HepG2 (cell line): Measurements from ENCODE around the gene TUBA4A. TPM values are rescaled to one million over a fixed set of nuclear protein-coding genes. Genes with fewer than 3 reads are reported as not detected.

ENCODE experiments used
- ATF7 ChIP-seq, 2 experiments: fragments of 450-650 bp in 1 of 2; sonication (generic) in 1 of 2; formaldehyde crosslinking in 1 of 2; IDR thresholded peaks; 2 replicates each; pipeline versions ENCODE4 v1.4.0 to v1.6.1; 2016 to 2020; ENCODE audit warnings: antibody characterized with exemption in 1 of 2, mild to moderate bottlenecking in 1 of 2, missing genetic modification reagents in 1 of 2
- GLI4 ChIP-seq: sonication (generic); formaldehyde crosslinking; IDR thresholded peaks from 2 replicates; pipeline ENCODE4 v1.5.1; 2020; ENCODE audit warnings: missing genetic modification reagents, mild to moderate bottlenecking, moderate library complexity, borderline replicate concordance
- HMG20A ChIP-seq: IDR thresholded peaks from 2 replicates; pipeline ENCODE4 v1.6.1; 2016; ENCODE audit warnings: borderline replicate concordance
- ZNF121 ChIP-seq: sonication (generic); formaldehyde crosslinking; IDR thresholded peaks from 2 replicates; pipeline ENCODE4 v1.5.0; 2020; ENCODE audit warnings: mild to moderate bottlenecking, missing genetic modification reagents
- ZNF136 ChIP-seq: sonication (generic); formaldehyde crosslinking; IDR thresholded peaks from 2 replicates; pipeline ENCODE4 v1.8.1; 2022; ENCODE audit warnings: low read depth, mild to moderate bottlenecking, moderate library complexity, missing genetic modification reagents
- ZNF781 ChIP-seq: sonication (generic); formaldehyde crosslinking; IDR thresholded peaks from 2 replicates; pipeline ENCODE4 v1.5.1; 2020; ENCODE audit warnings: borderline replicate concordance, mild to moderate bottlenecking, missing genetic modification reagents; ENCODE audit errors: not compliant biosample characterization
- polyA plus RNA-seq, 8 experiments: library from polyadenylated mRNA; depleted of rRNA in 3 of 8; stranded (reverse) in 7 of 8; unstranded in 1 of 8; fragments of >200 nt; fragmentation: Illumina TruSeq in 4 of 8; extraction: Trizol in 4 of 8; gene quantifications; 2 replicates each; pipeline versions ENCODE4 v1.2.1 to v1.2.3, GENCODE V29; 2011 to 2016; ENCODE audit warnings: low read depth in 4 of 8, missing spikeins in 1 of 8, mixed read lengths in 1 of 8; ENCODE audit not compliant: insufficient read depth in 1 of 8
- total RNA-seq, 5 experiments: library from RNA; depleted of rRNA; stranded (reverse); fragments of >200 nt; fragmentation: Illumina TruSeq; extraction: Trizol; gene quantifications; 2 replicates each; pipeline ENCODE4 v1.2.3, GENCODE V29; 2016; ENCODE audit warnings: low read depth in 1 of 5
- TF ChIP-seq, protein P1 (sequence below): sonication (generic); formaldehyde crosslinking; IDR thresholded peaks from 2 replicates; pipeline ENCODE4 v1.9.0; 2022; ENCODE audit warnings: missing genetic modification reagents, mild to moderate bottlenecking, borderline replicate concordance
- TF ChIP-seq, protein P2 (sequence below): sonication (generic); formaldehyde crosslinking; conservative IDR thresholded peaks from 2 replicates; pipeline ENCODE4 v1.4.0; 2020; ENCODE audit warnings: missing genetic modification reagents
- TF ChIP-seq, protein P3 (sequence below): sonication (generic); formaldehyde crosslinking; IDR thresholded peaks from 2 replicates; pipeline ENCODE4 v1.5.1; 2020; ENCODE audit warnings: mild to moderate bottlenecking, missing genetic modification reagents, borderline replicate concordance
- TF ChIP-seq, protein P4 (sequence below): sonication (generic); formaldehyde crosslinking; IDR thresholded peaks from 2 replicates; pipeline ENCODE4 v1.5.1; 2020; ENCODE audit warnings: missing genetic modification reagents, mild to moderate bottlenecking, borderline replicate concordance
- TF ChIP-seq, protein P5 (sequence below): sonication (generic); formaldehyde crosslinking; IDR thresholded peaks from one replicate; pipeline ENCODE4 v1.5.1; 2020; ENCODE audit warnings: mild to moderate bottlenecking, missing genetic modification reagents; ENCODE audit errors: not compliant biosample characterization

The TUBA4A gene
- total and polyA plus RNA-seq, 2 of the 13 experiments (the other 11 are each of a cell fraction or from before 2014, with no cell fraction given), result 1.3 to 12.7 TPM

DNA sequence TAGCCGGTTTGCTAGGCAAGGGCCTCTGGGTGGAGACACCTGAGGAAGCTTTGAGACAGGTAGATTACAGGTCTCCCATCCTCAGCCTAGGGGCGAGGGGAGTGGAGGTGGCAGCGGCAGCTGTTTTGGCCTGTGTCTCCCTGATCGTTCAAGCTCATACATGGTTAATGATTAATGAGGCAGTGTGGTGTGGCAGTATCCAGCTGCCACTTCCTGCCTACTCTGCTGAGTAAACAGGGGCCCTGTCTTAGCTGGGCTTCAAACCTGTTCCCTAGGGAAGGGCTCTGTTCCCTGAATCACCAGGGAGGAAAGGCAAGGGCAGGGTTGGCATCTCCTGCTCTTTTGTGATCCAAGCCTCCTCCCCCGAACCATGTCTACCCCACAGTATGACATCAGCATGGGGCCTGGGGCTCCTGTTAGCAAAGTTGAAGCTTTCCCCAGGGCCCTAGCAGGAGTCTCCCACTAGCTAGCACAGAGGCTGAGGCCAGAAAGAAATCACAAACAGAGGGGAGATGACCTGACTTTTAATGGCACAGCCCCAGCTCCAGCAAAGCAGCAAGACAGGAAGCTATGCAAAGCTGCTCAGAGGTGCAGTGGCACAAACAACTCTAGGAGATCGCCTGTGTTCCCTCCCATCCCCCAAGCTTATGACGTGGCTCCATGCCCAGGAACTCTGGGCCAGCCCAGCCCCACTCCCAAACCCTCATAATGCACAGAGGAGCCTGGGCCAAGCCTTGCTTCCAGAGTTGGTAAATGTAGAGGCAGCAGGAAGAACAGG is 4.3 kb downstream of the TUBA4A start (continued):
- TF ChIP-seq GLI4 (CRISPR knock-in tag) (no peak; the same call in 1 of the 2 replicates), ZNF121 (CRISPR knock-in tag) (no peak), ZNF136 (CRISPR knock-in tag) (peak; percentile 42; the same call in 1 of the 2 replicates), HMG20A (CRISPR knock-in tag) (peak; percentile 38; the same call in 1 of the 2 replicates), ZNF781 (CRISPR knock-in tag) (no peak), ATF7 (IDR thresholded peaks at IDR 0.05) (no peak), ATF7 (CRISPR knock-in tag; IDR thresholded peaks at IDR 0.05) (peak; percentile 73; the same call in 1 of the 2 replicates)
- TF ChIP-seq, protein P1, sequence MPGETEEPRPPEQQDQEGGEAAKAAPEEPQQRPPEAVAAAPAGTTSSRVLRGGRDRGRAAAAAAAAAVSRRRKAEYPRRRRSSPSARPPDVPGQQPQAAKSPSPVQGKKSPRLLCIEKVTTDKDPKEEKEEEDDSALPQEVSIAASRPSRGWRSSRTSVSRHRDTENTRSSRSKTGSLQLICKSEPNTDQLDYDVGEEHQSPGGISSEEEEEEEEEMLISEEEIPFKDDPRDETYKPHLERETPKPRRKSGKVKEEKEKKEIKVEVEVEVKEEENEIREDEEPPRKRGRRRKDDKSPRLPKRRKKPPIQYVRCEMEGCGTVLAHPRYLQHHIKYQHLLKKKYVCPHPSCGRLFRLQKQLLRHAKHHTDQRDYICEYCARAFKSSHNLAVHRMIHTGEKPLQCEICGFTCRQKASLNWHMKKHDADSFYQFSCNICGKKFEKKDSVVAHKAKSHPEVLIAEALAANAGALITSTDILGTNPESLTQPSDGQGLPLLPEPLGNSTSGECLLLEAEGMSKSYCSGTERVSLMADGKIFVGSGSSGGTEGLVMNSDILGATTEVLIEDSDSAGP, result peak; percentile 59; the same call in 1 of the 2 replicates
- TF ChIP-seq, protein P2, sequence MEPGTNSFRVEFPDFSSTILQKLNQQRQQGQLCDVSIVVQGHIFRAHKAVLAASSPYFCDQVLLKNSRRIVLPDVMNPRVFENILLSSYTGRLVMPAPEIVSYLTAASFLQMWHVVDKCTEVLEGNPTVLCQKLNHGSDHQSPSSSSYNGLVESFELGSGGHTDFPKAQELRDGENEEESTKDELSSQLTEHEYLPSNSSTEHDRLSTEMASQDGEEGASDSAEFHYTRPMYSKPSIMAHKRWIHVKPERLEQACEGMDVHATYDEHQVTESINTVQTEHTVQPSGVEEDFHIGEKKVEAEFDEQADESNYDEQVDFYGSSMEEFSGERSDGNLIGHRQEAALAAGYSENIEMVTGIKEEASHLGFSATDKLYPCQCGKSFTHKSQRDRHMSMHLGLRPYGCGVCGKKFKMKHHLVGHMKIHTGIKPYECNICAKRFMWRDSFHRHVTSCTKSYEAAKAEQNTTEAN, result no peak; the same call in 1 of the 2 replicates
- TF ChIP-seq, protein P3, sequence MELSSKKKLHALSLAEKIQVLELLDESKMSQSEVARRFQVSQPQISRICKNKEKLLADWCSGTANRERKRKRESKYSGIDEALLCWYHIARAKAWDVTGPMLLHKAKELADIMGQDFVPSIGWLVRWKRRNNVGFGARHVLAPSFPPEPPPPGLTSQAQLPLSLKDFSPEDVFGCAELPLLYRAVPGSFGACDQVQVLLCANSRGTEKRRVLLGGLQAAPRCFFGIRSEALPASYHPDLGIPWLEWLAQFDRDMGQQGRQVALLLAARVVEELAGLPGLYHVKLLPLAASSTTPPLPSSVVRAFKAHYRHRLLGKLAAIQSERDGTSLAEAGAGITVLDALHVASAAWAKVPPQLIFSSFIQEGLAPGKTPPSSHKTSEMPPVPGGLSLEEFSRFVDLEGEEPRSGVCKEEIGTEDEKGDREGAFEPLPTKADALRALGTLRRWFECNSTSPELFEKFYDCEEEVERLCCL (CRISPR knock-in tag), result no peak
- TF ChIP-seq, protein P4, sequence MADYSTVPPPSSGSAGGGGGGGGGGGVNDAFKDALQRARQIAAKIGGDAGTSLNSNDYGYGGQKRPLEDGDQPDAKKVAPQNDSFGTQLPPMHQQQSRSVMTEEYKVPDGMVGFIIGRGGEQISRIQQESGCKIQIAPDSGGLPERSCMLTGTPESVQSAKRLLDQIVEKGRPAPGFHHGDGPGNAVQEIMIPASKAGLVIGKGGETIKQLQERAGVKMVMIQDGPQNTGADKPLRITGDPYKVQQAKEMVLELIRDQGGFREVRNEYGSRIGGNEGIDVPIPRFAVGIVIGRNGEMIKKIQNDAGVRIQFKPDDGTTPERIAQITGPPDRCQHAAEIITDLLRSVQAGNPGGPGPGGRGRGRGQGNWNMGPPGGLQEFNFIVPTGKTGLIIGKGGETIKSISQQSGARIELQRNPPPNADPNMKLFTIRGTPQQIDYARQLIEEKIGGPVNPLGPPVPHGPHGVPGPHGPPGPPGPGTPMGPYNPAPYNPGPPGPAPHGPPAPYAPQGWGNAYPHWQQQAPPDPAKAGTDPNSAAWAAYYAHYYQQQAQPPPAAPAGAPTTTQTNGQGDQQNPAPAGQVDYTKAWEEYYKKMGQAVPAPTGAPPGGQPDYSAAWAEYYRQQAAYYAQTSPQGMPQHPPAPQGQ (CRISPR knock-in tag), result no peak; the same call in 1 of the 2 replicates
- TF ChIP-seq, protein P5, sequence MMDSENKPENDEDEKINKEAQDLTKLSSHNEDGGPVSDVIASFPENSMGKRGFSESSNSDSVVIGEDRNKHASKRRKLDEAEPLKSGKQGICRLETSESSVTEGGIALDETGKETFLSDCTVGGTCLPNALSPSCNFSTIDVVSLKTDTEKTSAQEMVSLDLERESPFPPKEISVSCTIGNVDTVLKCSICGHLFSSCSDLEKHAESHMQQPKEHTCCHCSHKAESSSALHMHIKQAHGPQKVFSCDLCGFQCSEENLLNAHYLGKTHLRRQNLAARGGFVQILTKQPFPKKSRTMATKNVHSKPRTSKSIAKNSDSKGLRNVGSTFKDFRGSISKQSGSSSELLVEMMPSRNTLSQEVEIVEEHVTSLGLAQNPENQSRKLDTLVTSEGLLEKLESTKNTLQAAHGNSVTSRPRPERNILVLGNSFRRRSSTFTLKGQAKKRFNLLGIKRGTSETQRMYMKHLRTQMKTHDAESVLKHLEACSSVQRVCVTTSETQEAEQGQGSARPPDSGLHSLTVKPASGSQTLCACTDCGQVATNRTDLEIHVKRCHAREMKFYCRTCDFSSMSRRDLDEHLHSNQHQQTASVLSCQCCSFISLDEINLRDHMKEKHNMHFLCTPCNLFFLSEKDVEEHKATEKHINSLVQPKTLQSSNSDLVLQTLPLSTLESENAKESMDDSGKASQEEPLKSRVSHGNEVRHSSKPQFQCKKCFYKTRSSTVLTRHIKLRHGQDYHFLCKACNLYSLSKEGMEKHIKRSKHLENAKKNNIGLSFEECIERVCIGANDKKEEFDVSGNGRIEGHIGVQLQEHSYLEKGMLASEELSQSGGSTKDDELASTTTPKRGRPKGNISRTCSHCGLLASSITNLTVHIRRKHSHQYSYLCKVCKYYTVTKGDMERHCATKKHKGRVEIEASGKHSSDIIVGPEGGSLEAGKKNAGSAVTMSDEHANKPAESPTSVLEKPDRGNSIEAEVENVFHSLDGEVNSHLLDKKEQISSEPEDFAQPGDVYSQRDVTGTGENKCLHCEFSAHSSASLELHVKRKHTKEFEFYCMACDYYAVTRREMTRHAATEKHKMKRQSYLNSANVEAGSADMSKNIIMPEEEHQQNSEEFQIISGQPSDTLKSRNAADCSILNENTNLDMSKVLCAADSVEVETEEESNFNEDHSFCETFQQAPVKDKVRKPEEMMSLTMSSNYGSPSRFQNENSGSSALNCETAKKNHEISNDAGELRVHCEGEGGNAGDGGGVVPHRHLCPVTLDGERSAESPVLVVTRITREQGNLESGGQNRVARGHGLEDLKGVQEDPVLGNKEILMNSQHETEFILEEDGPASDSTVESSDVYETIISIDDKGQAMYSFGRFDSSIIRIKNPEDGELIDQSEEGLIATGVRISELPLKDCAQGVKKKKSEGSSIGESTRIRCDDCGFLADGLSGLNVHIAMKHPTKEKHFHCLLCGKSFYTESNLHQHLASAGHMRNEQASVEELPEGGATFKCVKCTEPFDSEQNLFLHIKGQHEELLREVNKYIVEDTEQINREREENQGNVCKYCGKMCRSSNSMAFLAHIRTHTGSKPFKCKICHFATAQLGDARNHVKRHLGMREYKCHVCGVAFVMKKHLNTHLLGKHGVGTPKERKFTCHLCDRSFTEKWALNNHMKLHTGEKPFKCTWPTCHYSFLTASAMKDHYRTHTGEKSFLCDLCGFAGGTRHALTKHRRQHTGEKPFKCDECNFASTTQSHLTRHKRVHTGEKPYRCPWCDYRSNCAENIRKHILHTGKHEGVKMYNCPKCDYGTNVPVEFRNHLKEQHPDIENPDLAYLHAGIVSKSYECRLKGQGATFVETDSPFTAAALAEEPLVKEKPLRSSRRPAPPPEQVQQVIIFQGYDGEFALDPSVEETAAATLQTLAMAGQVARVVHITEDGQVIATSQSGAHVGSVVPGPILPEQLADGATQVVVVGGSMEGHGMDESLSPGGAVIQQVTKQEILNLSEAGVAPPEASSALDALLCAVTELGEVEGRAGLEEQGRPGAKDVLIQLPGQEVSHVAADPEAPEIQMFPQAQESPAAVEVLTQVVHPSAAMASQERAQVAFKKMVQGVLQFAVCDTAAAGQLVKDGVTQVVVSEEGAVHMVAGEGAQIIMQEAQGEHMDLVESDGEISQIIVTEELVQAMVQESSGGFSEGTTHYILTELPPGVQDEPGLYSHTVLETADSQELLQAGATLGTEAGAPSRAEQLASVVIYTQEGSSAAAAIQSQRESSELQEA (CRISPR knock-in tag), result no peak
